ENCODE data around the gene ANKRA2. TPM values are rescaled to one million over a fixed set of nuclear protein-coding genes. Genes with fewer than 3 reads are reported as not detected.
A peak's percentile ranks its signal among the peaks of the same experiment; 100 is the strongest.

The ANKRA2 gene
- total and polyA plus RNA-seq, 2 of the 4 experiments (the other 2 are of a cell fraction) = 10.8 to 12.5 TPM

GRCh38 chr5:73525606-73526203 lies 39.7 kb downstream of the ANKRA2 start:
- Histone ChIP-seq H3K27me3 (ENCODE audit: control insufficient read depth, insufficient read depth, low read length) (no peaks in the 10 kb centered on the region), H3K79me1 (ENCODE audit: low read depth in 1 of 2, low read length in 2 of 2) (no peaks in the 10 kb centered on the region), H3K9me1 (ENCODE audit: insufficient read depth, low read length) (peaks cover 7% of the 10 kb centered on the region; the same call in 1 of the 2 replicates), H4K20me1 (ENCODE audit: insufficient read depth, low read length) (no peaks in the 10 kb centered on the region), H4K91ac (ENCODE audit: insufficient read depth, low read depth, low read length) (no peak overlapping the region), H2BK15ac (ENCODE audit: low read depth, low read length) (no peak overlapping the region), H4K5ac (ENCODE audit: low read depth, low read length) (no peak overlapping the region), H3K36me3 (ENCODE audit: control insufficient read depth, insufficient read depth, low read length) (no peaks in the 10 kb centered on the region), H2AFZ (replicated peaks; ENCODE audit: low read length, poor library complexity) (no peak overlapping the region), H3K9me3 (ENCODE audit: control insufficient read depth, insufficient read depth, low read length) (no peaks in the 10 kb centered on the region), H3K56ac (ENCODE audit: extremely low read depth, insufficient read depth, low read length) (no peak overlapping the region), H3K18ac (ENCODE audit: low read depth, low read length) (no peak overlapping the region; the same call in 1 of the 2 replicates), H3K9ac (ENCODE audit: low read depth, low read length) (no peak overlapping the region), H2BK120ac (ENCODE audit: low read depth, low read length) (no peak overlapping the region), H2AK5ac (ENCODE audit: low read depth, low read length) (no peak overlapping the region), H4K8ac (ENCODE audit: low read depth in 2 of 2, low read length in 2 of 2) (no peak overlapping the region), H3K27ac (ENCODE audit: insufficient read depth, low read length) (no peak overlapping the region), H3K14ac (replicated peaks; ENCODE audit: low read depth, low read length) (no peak overlapping the region), H3K23ac (ENCODE audit: low read depth, low read length) (peak overlapping the region; percentile 0; the same call in 1 of the 2 replicates), H2BK5ac (ENCODE audit: low read depth, low read length, poor library complexity, severe bottlenecking) (no peak overlapping the region), H3K4me1 (ENCODE audit: control insufficient read depth, insufficient read depth, low read length) (peaks cover 14% of the 10 kb centered on the region), H3K4me3 (ENCODE audit: insufficient read depth, low read depth, low read length) (no peak overlapping the region), H2AK9ac (replicated peaks; ENCODE audit: low read depth, low read length, poor library complexity) (no peak overlapping the region), H3K4ac (ENCODE audit: low read depth, low read length) (no peak overlapping the region), H3K4me2 (ENCODE audit: low read depth, low read length) (peak overlapping the region; percentile 18; the same call in 1 of the 2 replicates), H2BK20ac (ENCODE audit: low read depth, low read length) (no peak overlapping the region)
- CTCF ChIA-PET = interaction anchor here (0.6 to 1.1 kb wide), 3 partner anchors 26 to 75 kb away, joined by 3 to 4 read pairs (median 4); no protein-coding TSS in a partner anchor
- no CpG with 5 or more reads among the region's 3 CpGs for WGBS, 2 experiments (ENCODE audit: extremely low coverage in 2 of 2, insufficient read length in 1 of 2)
- dilution Hi-C loops (cut with HindIII; ENCODE audit: low sequenced_read_pairs, unreplicated experiment) = no loop called here
- BruUV-seq (replicated peaks) = no TSS peak
- in situ Hi-C loops (cut with MboI; ENCODE audit: low sequenced_read_pairs) = no loop called here
- DNase-seq (no peak), ATAC-seq (ENCODE audit: low read depth) (peak; percentile 37; the same call in 1 of the 2 replicates)
- POLR2A ChIA-PET (ENCODE audit: unreplicated experiment) = interaction anchor here (0.6 kb wide), 1 partner anchor 16 kb away, joined by 3 read pairs; no protein-coding TSS in a partner anchor
- no peak for TF ChIP-seq FOS (IDR thresholded peaks at IDR 0.05; ENCODE audit: low read depth, low read length)
- TF ChIP-seq CTCF (conservative IDR thresholded peaks at IDR 0.05; ENCODE audit: low read depth, low read length) = no peak
- intact Hi-C loops (cut with micrococcal nuclease) = no loop called here
